ENCODE measurements around the gene CCDC28A.
A peak's percentile ranks its signal among the peaks of the same experiment; 100 is the strongest.
"Not testable (repeated sequence)": the region's sequence is repeated elsewhere in the genome, so short reads cannot be mapped to it uniquely, and the experiment has no call there.

The CCDC28A gene

DNA sequence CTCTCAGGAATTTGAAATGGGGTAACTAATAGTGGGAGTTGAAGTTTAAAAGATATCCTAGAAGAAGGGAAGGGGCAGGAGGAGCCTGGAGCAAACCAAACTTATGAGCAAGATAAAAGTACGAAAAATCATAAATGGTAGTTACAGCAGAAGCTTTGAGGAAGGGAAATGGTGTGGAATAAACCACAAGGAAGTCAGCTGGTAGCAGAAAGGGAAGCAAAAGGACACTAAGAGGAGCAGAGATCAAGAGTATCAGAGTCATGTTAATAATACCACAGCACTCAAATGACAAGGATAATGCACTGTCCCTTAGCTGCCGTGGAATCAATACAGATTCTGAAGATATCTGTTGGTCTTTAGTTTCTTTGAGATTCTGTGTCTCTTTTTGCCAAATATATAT, 44.9 kb upstream of the CCDC28A start:
- TF ChIP-seq, protein P1, sequence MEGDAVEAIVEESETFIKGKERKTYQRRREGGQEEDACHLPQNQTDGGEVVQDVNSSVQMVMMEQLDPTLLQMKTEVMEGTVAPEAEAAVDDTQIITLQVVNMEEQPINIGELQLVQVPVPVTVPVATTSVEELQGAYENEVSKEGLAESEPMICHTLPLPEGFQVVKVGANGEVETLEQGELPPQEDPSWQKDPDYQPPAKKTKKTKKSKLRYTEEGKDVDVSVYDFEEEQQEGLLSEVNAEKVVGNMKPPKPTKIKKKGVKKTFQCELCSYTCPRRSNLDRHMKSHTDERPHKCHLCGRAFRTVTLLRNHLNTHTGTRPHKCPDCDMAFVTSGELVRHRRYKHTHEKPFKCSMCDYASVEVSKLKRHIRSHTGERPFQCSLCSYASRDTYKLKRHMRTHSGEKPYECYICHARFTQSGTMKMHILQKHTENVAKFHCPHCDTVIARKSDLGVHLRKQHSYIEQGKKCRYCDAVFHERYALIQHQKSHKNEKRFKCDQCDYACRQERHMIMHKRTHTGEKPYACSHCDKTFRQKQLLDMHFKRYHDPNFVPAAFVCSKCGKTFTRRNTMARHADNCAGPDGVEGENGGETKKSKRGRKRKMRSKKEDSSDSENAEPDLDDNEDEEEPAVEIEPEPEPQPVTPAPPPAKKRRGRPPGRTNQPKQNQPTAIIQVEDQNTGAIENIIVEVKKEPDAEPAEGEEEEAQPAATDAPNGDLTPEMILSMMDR (IDR thresholded peaks at IDR 0.05; ENCODE audit: low read depth, low read length): no peak
- H3K36me3 ChIP-seq: no peaks in the 10 kb centered on the region
- no peak overlapping the region for H3K27ac ChIP-seq
- no peaks in the 10 kb centered on the region for H3K9me3 ChIP-seq (ENCODE audit: severe bottlenecking)
- no peak for DNase-seq
- no peak overlapping the region for H3K4me3 ChIP-seq (ENCODE audit: low read depth, low read length)
- no peaks in the 10 kb centered on the region for H3K27me3 ChIP-seq (ENCODE audit: insufficient read depth, low read depth, severe bottlenecking)

DNA sequence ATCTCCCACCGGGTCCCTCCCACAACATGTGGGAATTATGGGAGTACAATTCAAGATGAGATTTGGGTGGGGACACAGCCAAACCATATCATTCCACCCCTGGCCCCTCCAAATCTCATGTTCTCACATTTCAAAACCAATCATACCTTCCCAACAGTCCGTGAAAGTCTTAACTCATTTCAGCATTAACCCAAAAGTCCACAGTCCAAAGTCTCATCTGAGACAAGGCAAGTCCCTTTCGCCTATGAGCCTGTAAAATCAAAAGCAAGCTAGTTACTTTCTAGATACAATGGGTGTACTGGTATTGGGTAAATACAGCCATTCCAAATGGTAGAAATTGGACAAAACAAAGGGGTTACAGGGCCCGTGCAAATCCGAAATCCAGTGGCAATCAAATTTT, 43.5 kb upstream of the CCDC28A start:
- not testable (repeated sequence) for DNase-seq; H3K4me3 ChIP-seq (ENCODE audit: low read depth, low read length); H3K36me3 ChIP-seq; H3K9me3 ChIP-seq (ENCODE audit: severe bottlenecking); H3K27ac ChIP-seq; H3K27me3 ChIP-seq (ENCODE audit: insufficient read depth, low read depth, severe bottlenecking)

DNA sequence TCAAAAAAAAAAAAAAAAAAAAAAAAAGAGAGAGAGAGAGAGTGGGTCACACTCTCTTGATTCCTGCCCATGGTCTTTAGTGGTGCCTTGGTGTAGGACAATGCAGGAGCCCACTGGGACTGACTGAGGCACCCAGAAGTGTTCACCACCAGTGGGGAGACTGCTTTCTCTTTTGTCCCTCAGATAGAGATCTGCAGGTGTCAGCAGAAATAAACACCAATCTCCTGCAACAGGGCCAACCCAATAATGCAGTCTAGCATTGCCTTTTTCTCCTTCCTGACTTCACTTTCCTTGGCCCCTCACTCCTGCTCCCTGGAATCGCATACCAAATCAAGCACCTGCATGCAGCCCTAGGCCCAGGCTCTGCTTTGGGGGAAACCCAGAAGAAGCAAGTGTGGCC, 39.0 kb upstream of the CCDC28A start:
- TF ChIP-seq, protein P1 (IDR thresholded peaks at IDR 0.05; ENCODE audit: low read depth, low read length): no peak
- H3K27ac ChIP-seq: no peak overlapping the region
- H3K4me3 ChIP-seq (ENCODE audit: low read depth, low read length): no peak overlapping the region
- H3K36me3 ChIP-seq: no peaks in the 10 kb centered on the region
- H3K9me3 ChIP-seq (ENCODE audit: severe bottlenecking): no peaks in the 10 kb centered on the region
- no peak for DNase-seq
- no peaks in the 10 kb centered on the region for H3K27me3 ChIP-seq (ENCODE audit: insufficient read depth, low read depth, severe bottlenecking)

DNA sequence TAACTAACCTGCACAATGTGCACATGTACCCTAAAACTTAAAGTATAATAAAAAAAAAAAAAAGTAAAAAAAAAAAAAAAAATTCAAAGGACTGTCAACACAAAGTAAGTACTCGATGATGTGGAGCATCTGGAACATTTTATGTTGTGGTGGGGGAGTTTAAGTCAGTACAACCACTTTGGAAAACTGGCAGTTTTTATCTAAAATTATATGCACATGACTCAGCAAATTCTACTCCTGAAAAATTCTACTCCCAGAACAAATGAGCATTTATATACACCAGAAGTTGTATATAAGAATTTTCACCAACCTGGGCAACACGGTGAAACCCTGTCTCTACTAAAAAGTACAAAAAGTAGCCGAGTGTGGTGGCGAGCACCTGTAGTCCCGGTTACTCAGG, 36.9 kb upstream of the CCDC28A start:
- TF ChIP-seq, protein P1 (IDR thresholded peaks at IDR 0.05; ENCODE audit: low read depth, low read length): no peak
- Histone ChIP-seq H3K27me3 (ENCODE audit: insufficient read depth, low read depth, severe bottlenecking) (no peaks in the 10 kb centered on the region), H3K27ac (no peak overlapping the region), H3K9me3 (ENCODE audit: severe bottlenecking) (no peaks in the 10 kb centered on the region), H3K36me3 (no peaks in the 10 kb centered on the region), H3K4me3 (ENCODE audit: low read depth, low read length) (no peak overlapping the region)
- DNase-seq: no peak

DNA sequence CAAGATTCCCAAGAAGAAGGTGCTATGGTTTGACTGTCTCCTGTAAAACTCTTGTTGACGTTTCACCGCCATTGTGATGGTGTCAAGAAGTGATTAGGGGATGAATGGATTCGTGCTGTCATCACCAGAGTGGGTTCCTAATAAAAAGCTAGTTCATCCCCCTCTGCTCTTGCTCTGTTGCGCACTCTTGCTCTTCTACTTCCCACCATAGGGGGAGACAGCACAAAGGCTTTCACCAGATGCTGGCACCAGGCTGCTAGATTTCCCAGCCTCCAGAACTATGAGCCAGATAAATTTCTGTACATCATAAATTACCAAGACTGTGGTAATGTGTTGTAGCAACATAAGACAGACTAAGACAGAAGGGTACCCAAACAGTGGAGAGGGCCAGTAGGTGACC, 21.6 kb upstream of the CCDC28A start:
- H3K36me3 ChIP-seq: no peaks in the 10 kb centered on the region
- no peak for DNase-seq
- no peaks in the 10 kb centered on the region for H3K9me3 ChIP-seq (ENCODE audit: severe bottlenecking)
- no peak overlapping the region for H3K27ac ChIP-seq
- TF ChIP-seq, protein P1 (IDR thresholded peaks at IDR 0.05; ENCODE audit: low read depth, low read length): peak; percentile 17; the same call in 1 of the 2 replicates
- no peaks in the 10 kb centered on the region for H3K27me3 ChIP-seq (ENCODE audit: insufficient read depth, low read depth, severe bottlenecking)
- H3K4me3 ChIP-seq (ENCODE audit: low read depth, low read length): no peak overlapping the region

DNA sequence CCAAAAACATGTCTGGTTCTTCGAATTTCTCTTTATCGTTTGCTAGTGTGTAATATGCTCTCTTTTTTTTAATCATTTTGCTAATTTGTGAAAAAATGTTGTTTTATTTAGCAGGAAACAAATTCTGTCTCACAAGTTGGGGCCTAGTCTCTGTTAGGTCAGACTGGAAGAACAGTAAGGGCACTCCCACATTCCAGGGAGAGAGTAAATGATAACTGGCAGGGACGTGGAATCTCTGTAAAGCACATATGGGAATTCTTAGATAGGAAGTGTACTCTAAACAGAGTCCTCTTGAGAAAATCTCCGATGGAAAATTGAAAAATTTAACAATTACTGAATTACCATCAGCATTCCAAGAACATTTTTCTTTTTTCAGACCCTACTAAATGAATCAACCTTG, 16.4 kb upstream of the CCDC28A start:
- no peak overlapping the region for H3K27ac ChIP-seq
- no peaks in the 10 kb centered on the region for H3K9me3 ChIP-seq (ENCODE audit: severe bottlenecking)
- H3K27me3 ChIP-seq (ENCODE audit: insufficient read depth, low read depth, severe bottlenecking): no peaks in the 10 kb centered on the region
- no peaks in the 10 kb centered on the region for H3K36me3 ChIP-seq
- no peak overlapping the region for H3K4me3 ChIP-seq (ENCODE audit: low read depth, low read length)
- DNase-seq: no peak
- TF ChIP-seq, protein P1 (IDR thresholded peaks at IDR 0.05; ENCODE audit: low read depth, low read length): no peak
